Progenitor cell of endocrine pancreas (in vitro differentiated cells): ENCODE measurements around the gene ASCC3. TPM values are rescaled to one million over a fixed set of nuclear protein-coding genes. Genes with fewer than 3 reads are reported as not detected.

ENCODE experiments used
- DNase-seq: peaks from one replicate; pipeline ENCODE4 v3.0.0; 2021; ENCODE audit warnings: low spot score; ENCODE audit not compliant: unreplicated experiment
- H3K27ac Mint-ChIP-seq: 2 replicates; pipeline ENCODE4 v1.8.0; 2021; ENCODE audit warnings: mild to moderate bottlenecking, moderate library complexity, mixed read lengths
- H3K27me3 Mint-ChIP-seq: 2 replicates; pipeline ENCODE4 v1.8.0; 2021; ENCODE audit warnings: mixed read lengths
- H3K36me3 Mint-ChIP-seq: 2 replicates; pipeline ENCODE4 v1.8.0; 2022; ENCODE audit warnings: mixed read lengths; ENCODE audit not compliant: insufficient read depth
- H3K4me1 Mint-ChIP-seq: 2 replicates; pipeline ENCODE4 v1.8.0; 2021; ENCODE audit warnings: low read depth, mixed read lengths
- H3K4me3 Mint-ChIP-seq: 2 replicates; pipeline ENCODE4 v1.8.0; 2021; ENCODE audit warnings: low read depth, mild to moderate bottlenecking, moderate library complexity, mixed read lengths
- H3K9me3 Mint-ChIP-seq: 2 replicates; pipeline ENCODE4 v1.8.0; 2021; ENCODE audit warnings: low read depth, mixed read lengths
- total RNA-seq: library from RNA; stranded (reverse); gene quantifications from 2 replicates; pipeline ENCODE4 v1.2.1, GENCODE V29; 2021
- TF ChIP-seq, protein P1 (sequence below): fragments of 200-600 bp; sonication (generic); IDR thresholded peaks from one replicate; pipeline ENCODE4 v1.5.0; 2021; ENCODE audit warnings: antibody characterized with exemption, mild to moderate bottlenecking; ENCODE audit not compliant: unreplicated experiment

The ASCC3 gene
- total RNA-seq, 1 donor from 2014 or later, result 36.6 TPM

- H3K9me3 Mint-ChIP-seq, result no peaks in the 10 kb centered on the region
- TF ChIP-seq, protein P1, sequence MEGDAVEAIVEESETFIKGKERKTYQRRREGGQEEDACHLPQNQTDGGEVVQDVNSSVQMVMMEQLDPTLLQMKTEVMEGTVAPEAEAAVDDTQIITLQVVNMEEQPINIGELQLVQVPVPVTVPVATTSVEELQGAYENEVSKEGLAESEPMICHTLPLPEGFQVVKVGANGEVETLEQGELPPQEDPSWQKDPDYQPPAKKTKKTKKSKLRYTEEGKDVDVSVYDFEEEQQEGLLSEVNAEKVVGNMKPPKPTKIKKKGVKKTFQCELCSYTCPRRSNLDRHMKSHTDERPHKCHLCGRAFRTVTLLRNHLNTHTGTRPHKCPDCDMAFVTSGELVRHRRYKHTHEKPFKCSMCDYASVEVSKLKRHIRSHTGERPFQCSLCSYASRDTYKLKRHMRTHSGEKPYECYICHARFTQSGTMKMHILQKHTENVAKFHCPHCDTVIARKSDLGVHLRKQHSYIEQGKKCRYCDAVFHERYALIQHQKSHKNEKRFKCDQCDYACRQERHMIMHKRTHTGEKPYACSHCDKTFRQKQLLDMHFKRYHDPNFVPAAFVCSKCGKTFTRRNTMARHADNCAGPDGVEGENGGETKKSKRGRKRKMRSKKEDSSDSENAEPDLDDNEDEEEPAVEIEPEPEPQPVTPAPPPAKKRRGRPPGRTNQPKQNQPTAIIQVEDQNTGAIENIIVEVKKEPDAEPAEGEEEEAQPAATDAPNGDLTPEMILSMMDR, result no peak
- H3K27ac Mint-ChIP-seq, result no peak overlapping the region
Observed at GRCh38 chr6:100559859-100560258, 321.3 kb downstream of the ASCC3 start.

DNA sequence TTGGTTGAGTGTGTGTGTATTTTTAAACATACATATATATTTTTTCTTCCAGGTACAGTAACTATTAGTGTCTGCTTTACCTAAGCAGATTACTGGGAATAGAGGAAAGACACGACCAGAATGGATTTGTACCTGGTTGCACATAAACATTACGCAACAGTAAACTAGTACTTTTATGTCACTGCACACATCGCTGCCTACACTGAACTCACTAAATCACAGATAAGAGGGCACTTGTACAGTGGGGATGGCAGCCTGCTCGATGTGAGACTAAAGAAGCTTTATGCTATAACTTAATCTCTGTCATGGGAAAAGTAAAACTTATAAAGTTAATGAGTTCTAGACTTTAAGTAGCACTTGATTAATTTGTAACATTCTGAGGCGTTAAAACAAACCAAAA lies 326.9 kb downstream of the ASCC3 start:
- no peaks in the 10 kb centered on the region for H3K27me3 Mint-ChIP-seq
- no peaks in the 10 kb centered on the region for H3K36me3 Mint-ChIP-seq
- no peaks in the 10 kb centered on the region for H3K9me3 Mint-ChIP-seq
- peaks cover 19% of the 10 kb centered on the region for H3K4me1 Mint-ChIP-seq
- no peak overlapping the region for H3K27ac Mint-ChIP-seq
- DNase-seq, result no peak
- H3K4me3 Mint-ChIP-seq, result no peak overlapping the region
- TF ChIP-seq, protein P1, result no peak

More at GRCh38 chr6:100559859-100560258, 321.3 kb downstream of the ASCC3 start:
- no peak for DNase-seq
- H3K36me3 Mint-ChIP-seq, result peaks cover 1% of the 10 kb centered on the region
- H3K27me3 Mint-ChIP-seq, result no peaks in the 10 kb centered on the region
- H3K4me3 Mint-ChIP-seq, result no peak overlapping the region
- H3K4me1 Mint-ChIP-seq, result peaks cover 3% of the 10 kb centered on the region

- H3K4me3 Mint-ChIP-seq, result no peak overlapping the region
- no peaks in the 10 kb centered on the region for H3K27me3 Mint-ChIP-seq
- no peaks in the 10 kb centered on the region for H3K36me3 Mint-ChIP-seq
- TF ChIP-seq, protein P1, result no peak
- H3K4me1 Mint-ChIP-seq, result peaks cover 19% of the 10 kb centered on the region
- H3K9me3 Mint-ChIP-seq, result no peaks in the 10 kb centered on the region
- H3K27ac Mint-ChIP-seq, result no peak overlapping the region
- DNase-seq, result no peak
Observed at GRCh38 chr6:100553243-100553642, 327.9 kb downstream of the ASCC3 start.

DNA sequence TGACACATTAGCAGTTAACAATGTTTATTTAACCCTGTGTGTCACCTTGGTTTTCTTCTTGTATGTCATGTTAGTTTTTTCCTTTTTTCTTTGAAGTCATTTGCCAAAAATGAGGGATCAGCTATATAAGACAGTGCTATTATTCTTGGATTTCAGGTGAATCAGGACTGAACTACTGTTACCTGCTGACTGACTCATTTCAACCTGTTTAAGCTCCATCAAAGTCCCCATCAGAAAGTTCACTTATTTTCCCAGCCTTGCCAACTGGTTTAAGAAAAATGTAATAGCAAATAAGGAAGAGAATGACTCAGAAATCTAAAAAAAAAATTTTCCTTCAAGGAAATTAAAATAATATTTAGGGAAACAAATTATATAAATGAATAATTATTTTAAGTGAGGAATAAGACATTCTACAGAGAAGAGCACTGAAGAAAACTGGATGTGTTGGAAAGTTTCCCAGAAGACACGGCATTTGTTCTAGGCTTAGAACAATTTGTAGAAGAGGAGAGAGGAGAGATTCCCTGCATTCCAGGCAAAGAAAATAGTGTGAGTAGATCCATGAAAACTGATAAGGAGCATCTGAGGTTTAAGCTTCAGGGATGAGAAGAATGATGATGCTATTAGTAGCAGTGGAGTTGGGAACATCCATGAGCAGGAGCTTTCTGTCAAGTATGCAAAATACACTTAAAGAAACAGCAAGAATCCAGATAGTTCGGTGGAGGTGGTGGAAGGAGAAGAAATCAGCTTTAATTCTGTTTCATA lies 331.5 kb downstream of the ASCC3 start:
- Mint-ChIP-seq H3K27me3 (no peaks in the 10 kb centered on the region), H3K9me3 (no peaks in the 10 kb centered on the region), H3K27ac (no peak overlapping the region), H3K36me3 (no peaks in the 10 kb centered on the region), H3K4me1 (peaks cover 19% of the 10 kb centered on the region), H3K4me3 (no peak overlapping the region)
- TF ChIP-seq, protein P1, result no peak
- DNase-seq, result no peak

GRCh38 chr6:100538086-100538485 lies 343.0 kb downstream of the ASCC3 start:
- Mint-ChIP-seq H3K36me3 (peaks cover 1% of the 10 kb centered on the region), H3K9me3 (no peaks in the 10 kb centered on the region), H3K4me3 (no peak overlapping the region), H3K4me1 (peaks cover 14% of the 10 kb centered on the region), H3K27me3 (no peaks in the 10 kb centered on the region), H3K27ac (no peak overlapping the region)
- no peak for DNase-seq
- TF ChIP-seq, protein P1, result no peak
